K562 (cell line): Measurements from ENCODE around the gene TRIOBP. TPM values are rescaled to one million over a fixed set of nuclear protein-coding genes. Genes with fewer than 3 reads are reported as not detected.

Experiments used
- MAFK ChIP-seq: IDR thresholded peaks from 2 replicates; pipeline ENCODE4 v1.6.1; 2011; ENCODE audit warnings: low read length, improper control_type of control experiment
- MEF2D ChIP-seq: conservative IDR thresholded peaks from 2 replicates; pipeline ENCODE4 v1.6.1; 2016; ENCODE audit warnings: low read depth, missing genetic modification characterization, missing compliant biosample characterization
- MYC ChIP-seq, 2 experiments: fragments of 250-450 bp in 1 of 2; sonication (Bioruptor Pico) in 1 of 2; IDR thresholded peaks; 2 replicates each; pipeline versions ENCODE4 v1.5.1 to v1.6.1; 2012 to 2021; ENCODE audit warnings: low read depth in 2 of 2, borderline replicate concordance in 1 of 2, improper control_type of control experiment in 1 of 2, low read length in 1 of 2, mild to moderate bottlenecking in 1 of 2, moderate library complexity in 1 of 2
- RB1 ChIP-seq: fragments of 450-650 bp; IDR thresholded peaks from 2 replicates; pipeline ENCODE4 v1.6.1; 2017; ENCODE audit warnings: low read depth, mild to moderate bottlenecking
- SIN3B ChIP-seq: fragments of 450-650 bp; IDR thresholded peaks from 2 replicates; pipeline ENCODE4 v1.6.1; 2017; ENCODE audit warnings: low read depth, mild to moderate bottlenecking, moderate library complexity
- SMAD3 ChIP-seq: fragments of 450-650 bp; formaldehyde crosslinking; conservative IDR thresholded peaks from 2 replicates; pipeline ENCODE4 v1.4.0; 2020; ENCODE audit warnings: mild to moderate bottlenecking
- SREBF1 ChIP-seq: fragments of 150-350 bp; IDR thresholded peaks from 2 replicates; pipeline ENCODE4 v1.6.1; 2014; ENCODE audit warnings: antibody characterized with exemption, low read depth, low read length, borderline replicate concordance
- TAF15 ChIP-seq: fragments of 200-400 bp; formaldehyde crosslinking; IDR thresholded peaks from 2 replicates; pipeline ENCODE4 v1.6.1; 2017; ENCODE audit warnings: mild to moderate bottlenecking, low read depth, low read length, moderate library complexity
- YY1 ChIP-seq, 3 experiments: IDR thresholded peaks; 2 replicates each; pipeline ENCODE4 v1.6.1; 2011; ENCODE audit warnings: low read length in 2 of 3, mild to moderate bottlenecking in 2 of 3, moderate library complexity in 2 of 3, borderline replicate concordance in 1 of 3, control low read depth in 1 of 3, low read depth in 1 of 3; ENCODE audit not compliant: insufficient read depth in 3 of 3, insufficient replicate concordance in 2 of 3, control insufficient read depth in 1 of 3, insufficient read length in 1 of 3; ENCODE audit errors: extremely low read depth in 1 of 3
- ZNF717 ChIP-seq: fragments of 250-450 bp; sonication (Bioruptor Pico); IDR thresholded peaks from 2 replicates; pipeline ENCODE4 v1.5.0; 2021
- polyA plus RNA-seq, 8 experiments: library from polyadenylated mRNA; depleted of rRNA in 4 of 8; stranded (reverse) in 5 of 8; unstranded in 3 of 8; fragments of >200 nt; fragmentation: Nextera tagmentation in 2 of 8; fragmentation: Illumina TruSeq in 1 of 8; extraction: Ambion mirVana in 2 of 8; extraction: Trizol in 1 of 8; gene quantifications; 2 replicates each; pipeline versions ENCODE4 v1.2.1 to v1.2.3, GENCODE V29; 2011 to 2014; ENCODE audit warnings: inconsistent platforms in 1 of 8, missing spikeins in 1 of 8
- total RNA-seq, 7 experiments: library from RNA; depleted of rRNA in 6 of 7; stranded (reverse); fragments of >200 nt in 6 of 7; fragmentation: Illumina TruSeq in 2 of 7; extraction: Trizol in 2 of 7; gene quantifications; 2 replicates each; pipeline versions ENCODE4 v1.2.1 to v1.2.3, GENCODE V29; 2011 to 2021; ENCODE audit warnings: low replicate concordance in 1 of 7
- TF ChIP-seq, protein P1 (sequence below), 2 experiments: fragments of 450-650 bp; formaldehyde crosslinking in 1 of 2; IDR thresholded peaks; 2 replicates each; pipeline versions ENCODE4 v1.4.0 to v1.6.1; 2014 to 2020; ENCODE audit warnings: mild to moderate bottlenecking in 2 of 2, borderline replicate concordance in 1 of 2, low read depth in 1 of 2
- TF ChIP-seq, protein P2 (sequence below): sonication (generic); formaldehyde crosslinking; IDR thresholded peaks from 2 replicates; pipeline ENCODE4 v1.8.0; 2022; ENCODE audit warnings: missing genetic modification reagents, mild to moderate bottlenecking, borderline replicate concordance
- TF ChIP-seq, protein P3 (sequence below): fragments of 450-650 bp; IDR thresholded peaks from 2 replicates; pipeline ENCODE4 v1.6.1; 2016

The TRIOBP gene
- total and polyA plus RNA-seq, 9 of the 15 experiments (the other 6 are each of a cell fraction or from before 2014, with no cell fraction given) = 0.24 to 13.8 (median 5.5) TPM

DNA sequence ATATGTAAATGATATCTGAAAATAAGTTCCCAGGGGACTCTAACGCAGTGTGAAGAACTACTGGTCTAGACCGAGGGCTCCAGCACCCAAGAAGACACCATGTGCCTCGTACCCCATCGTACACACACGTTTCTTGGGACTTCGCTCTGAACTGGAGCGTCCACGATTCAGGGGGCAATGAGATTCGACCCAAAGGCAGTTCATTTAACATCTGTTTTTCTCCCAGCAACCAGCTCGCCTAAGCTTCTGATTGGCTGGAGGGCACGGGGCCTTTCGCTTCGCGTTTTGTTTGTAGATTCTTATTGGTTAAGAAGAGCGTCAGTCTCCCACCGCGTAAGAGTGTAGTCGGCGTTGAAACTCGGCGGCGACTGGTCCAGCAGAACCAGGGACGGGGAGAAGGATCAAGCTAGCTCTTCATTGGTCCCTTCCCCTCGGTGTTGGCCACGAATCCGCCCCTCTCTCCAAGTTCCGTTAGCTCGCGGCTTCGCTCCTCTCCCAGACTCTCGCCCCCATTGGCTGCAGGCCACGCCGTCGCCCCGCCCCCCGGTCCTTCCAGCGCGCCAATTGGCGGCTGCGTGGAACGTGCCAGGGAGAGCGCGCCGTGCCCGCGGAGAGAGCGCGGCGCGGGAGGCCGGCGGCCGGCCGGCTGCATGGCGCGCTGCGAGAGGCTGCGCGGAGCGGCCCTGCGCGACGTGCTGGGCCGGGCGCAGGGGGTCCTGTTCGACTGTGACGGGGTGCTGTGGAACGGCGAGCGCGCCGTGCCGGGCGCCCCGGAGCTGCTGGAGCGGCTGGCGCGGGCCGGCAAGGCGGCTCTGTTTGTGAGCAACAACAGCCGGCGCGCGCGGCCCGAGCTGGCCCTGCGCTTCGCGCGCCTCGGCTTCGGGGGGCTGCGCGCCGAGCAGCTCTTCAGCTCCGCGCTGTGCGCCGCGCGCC lies 38.4 kb upstream of the TRIOBP start, which contains the start of gene PDXP (continued):
- TF ChIP-seq YY1 (IDR thresholded peaks at IDR 0.05; ENCODE audit: borderline replicate concordance in 1 of 3, control insufficient read depth in 1 of 3, extremely low read depth in 1 of 3, insufficient read depth in 3 of 3, insufficient read length in 1 of 3, insufficient replicate concordance in 2 of 3, low read depth in 1 of 3, low read length in 2 of 3) = peak in 1 of 3 experiments; percentile 47
- peak; percentile 45 for TF ChIP-seq MYC (IDR thresholded peaks at IDR 0.05; ENCODE audit: low read depth, low read length)
- TF ChIP-seq MYC (CRISPR knock-in tag; IDR thresholded peaks at IDR 0.05; ENCODE audit: borderline replicate concordance, low read depth) = no peak
- no peak for TF ChIP-seq TAF15
- TF ChIP-seq, protein P1, sequence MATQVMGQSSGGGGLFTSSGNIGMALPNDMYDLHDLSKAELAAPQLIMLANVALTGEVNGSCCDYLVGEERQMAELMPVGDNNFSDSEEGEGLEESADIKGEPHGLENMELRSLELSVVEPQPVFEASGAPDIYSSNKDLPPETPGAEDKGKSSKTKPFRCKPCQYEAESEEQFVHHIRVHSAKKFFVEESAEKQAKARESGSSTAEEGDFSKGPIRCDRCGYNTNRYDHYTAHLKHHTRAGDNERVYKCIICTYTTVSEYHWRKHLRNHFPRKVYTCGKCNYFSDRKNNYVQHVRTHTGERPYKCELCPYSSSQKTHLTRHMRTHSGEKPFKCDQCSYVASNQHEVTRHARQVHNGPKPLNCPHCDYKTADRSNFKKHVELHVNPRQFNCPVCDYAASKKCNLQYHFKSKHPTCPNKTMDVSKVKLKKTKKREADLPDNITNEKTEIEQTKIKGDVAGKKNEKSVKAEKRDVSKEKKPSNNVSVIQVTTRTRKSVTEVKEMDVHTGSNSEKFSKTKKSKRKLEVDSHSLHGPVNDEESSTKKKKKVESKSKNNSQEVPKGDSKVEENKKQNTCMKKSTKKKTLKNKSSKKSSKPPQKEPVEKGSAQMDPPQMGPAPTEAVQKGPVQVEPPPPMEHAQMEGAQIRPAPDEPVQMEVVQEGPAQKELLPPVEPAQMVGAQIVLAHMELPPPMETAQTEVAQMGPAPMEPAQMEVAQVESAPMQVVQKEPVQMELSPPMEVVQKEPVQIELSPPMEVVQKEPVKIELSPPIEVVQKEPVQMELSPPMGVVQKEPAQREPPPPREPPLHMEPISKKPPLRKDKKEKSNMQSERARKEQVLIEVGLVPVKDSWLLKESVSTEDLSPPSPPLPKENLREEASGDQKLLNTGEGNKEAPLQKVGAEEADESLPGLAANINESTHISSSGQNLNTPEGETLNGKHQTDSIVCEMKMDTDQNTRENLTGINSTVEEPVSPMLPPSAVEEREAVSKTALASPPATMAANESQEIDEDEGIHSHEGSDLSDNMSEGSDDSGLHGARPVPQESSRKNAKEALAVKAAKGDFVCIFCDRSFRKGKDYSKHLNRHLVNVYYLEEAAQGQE (IDR thresholded peaks at IDR 0.05; ENCODE audit: borderline replicate concordance) = no peak
- TF ChIP-seq, protein P1 (CRISPR knock-in tag; IDR thresholded peaks at IDR 0.05; ENCODE audit: low read depth) = no peak
- no peak for TF ChIP-seq MEF2D
- no peak for TF ChIP-seq MAFK
- TF ChIP-seq, protein P2, sequence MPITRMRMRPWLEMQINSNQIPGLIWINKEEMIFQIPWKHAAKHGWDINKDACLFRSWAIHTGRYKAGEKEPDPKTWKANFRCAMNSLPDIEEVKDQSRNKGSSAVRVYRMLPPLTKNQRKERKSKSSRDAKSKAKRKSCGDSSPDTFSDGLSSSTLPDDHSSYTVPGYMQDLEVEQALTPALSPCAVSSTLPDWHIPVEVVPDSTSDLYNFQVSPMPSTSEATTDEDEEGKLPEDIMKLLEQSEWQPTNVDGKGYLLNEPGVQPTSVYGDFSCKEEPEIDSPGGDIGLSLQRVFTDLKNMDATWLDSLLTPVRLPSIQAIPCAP = no peak
- peak; percentile 72 for TF ChIP-seq RB1
- no peak for TF ChIP-seq ZNF717
- peak; percentile 53; the same call in 1 of the 2 replicates for TF ChIP-seq SIN3B
- TF ChIP-seq SREBF1 = no peak
- TF ChIP-seq, protein P3, sequence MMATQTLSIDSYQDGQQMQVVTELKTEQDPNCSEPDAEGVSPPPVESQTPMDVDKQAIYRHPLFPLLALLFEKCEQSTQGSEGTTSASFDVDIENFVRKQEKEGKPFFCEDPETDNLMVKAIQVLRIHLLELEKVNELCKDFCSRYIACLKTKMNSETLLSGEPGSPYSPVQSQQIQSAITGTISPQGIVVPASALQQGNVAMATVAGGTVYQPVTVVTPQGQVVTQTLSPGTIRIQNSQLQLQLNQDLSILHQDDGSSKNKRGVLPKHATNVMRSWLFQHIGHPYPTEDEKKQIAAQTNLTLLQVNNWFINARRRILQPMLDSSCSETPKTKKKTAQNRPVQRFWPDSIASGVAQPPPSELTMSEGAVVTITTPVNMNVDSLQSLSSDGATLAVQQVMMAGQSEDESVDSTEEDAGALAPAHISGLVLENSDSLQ = peak; percentile 100
- no peak for TF ChIP-seq SMAD3 (CRISPR knock-in tag)
